Measurements from ENCODE around the gene P2RX7. TPM values are rescaled to one million over a fixed set of nuclear protein-coding genes. Genes with fewer than 3 reads are reported as not detected.
"Not testable (repeated sequence)": the region's sequence is repeated elsewhere in the genome, so short reads cannot be mapped to it uniquely, and the experiment has no call there.

The P2RX7 gene
- total and polyA plus RNA-seq, 9 donors: 4.7 to 10.8 (median 6.9) TPM

DNA sequence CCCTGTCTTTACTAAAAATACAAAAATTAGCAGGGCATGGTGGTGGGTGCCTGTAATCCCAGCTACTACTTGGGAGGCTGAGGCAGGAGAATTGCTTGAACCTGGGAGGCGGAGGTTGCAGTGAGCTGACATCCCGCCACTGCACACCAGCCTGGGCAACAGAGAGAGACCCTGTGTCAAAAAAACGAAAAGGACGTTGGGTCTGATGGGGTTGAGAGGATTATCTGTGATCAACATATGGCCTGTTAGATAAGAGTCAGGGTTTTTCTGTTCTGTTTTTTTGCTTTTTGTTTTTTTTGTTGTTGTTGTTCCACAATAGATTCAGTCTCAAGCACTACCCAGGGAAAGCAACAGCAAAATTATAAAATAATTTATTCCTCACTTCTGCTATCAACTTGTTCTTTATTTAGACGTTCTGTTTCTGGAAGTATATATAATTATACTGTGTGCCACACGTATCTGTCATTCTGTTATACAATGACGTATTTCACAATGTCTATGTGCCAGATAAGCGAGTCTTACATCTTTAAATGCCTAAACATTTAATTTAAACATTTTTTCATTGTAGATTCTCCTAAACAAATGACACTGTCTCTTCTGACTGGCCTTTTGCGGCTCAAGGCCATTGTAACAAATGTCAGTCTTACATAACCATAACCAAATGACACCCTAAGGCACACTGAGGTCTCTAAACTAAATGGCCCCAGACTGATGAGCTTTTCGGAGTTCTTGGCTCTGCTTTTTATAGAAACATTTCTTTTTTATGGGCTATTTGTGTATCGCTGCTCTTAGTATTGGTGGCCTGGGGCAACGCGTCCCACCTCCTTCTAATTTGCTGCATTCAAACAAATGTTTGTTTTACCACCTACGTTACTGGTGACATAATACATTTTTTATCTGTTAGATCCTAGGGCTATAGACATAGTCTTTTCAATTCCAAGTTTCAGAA lies 70.0 kb downstream of the P2RX7 start:
- H3K27ac ChIP-seq: no peak overlapping the region
- 74 to 84% (median 78%) methylated on average over 14 of the region's 14 CpGs for WGBS, 3 donors
- H3K4me3 ChIP-seq: no peak overlapping the region
- TF ChIP-seq POLR2A (IDR thresholded peaks at IDR 0.05) (no peak), EP300 (IDR thresholded peaks at IDR 0.05) (no peak)
- TF ChIP-seq, protein P1, sequence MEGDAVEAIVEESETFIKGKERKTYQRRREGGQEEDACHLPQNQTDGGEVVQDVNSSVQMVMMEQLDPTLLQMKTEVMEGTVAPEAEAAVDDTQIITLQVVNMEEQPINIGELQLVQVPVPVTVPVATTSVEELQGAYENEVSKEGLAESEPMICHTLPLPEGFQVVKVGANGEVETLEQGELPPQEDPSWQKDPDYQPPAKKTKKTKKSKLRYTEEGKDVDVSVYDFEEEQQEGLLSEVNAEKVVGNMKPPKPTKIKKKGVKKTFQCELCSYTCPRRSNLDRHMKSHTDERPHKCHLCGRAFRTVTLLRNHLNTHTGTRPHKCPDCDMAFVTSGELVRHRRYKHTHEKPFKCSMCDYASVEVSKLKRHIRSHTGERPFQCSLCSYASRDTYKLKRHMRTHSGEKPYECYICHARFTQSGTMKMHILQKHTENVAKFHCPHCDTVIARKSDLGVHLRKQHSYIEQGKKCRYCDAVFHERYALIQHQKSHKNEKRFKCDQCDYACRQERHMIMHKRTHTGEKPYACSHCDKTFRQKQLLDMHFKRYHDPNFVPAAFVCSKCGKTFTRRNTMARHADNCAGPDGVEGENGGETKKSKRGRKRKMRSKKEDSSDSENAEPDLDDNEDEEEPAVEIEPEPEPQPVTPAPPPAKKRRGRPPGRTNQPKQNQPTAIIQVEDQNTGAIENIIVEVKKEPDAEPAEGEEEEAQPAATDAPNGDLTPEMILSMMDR (IDR thresholded peaks at IDR 0.05): no peak
- H3K27me3 ChIP-seq: no peaks in the 10 kb centered on the region
- intact Hi-C loops (cut with DNase I): no loop called here
- no peaks in the 10 kb centered on the region for H3K9me3 ChIP-seq
- no peaks in the 10 kb centered on the region for H3K36me3 ChIP-seq
- H3K4me1 ChIP-seq (ENCODE audit: insufficient read depth): no peaks in the 10 kb centered on the region
- no peak for DNase-seq

DNA sequence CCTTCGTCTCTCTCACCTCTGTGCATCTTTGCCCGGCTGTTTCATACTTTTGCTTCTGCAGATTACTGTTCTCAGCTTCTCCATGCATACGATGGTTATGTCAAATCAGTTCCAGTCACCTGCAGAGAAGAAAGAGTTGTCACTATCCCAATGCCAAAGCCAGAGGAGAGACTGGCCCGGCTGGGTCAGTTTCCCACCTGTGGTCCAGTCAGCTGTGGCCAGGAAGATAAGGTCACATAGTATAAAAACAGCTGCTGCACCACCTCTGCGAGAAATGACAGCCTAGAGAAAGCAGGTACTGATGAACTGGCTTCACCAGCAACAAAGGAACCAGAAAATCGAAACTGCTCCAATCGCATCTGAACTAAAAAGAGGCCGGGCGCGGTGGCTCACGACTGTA lies 70.8 kb downstream of the P2RX7 start:
- Histone ChIP-seq H3K36me3 (no peaks in the 10 kb centered on the region), H3K27me3 (no peaks in the 10 kb centered on the region), H3K4me3 (no peak overlapping the region), H3K4me1 (ENCODE audit: insufficient read depth) (no peaks in the 10 kb centered on the region), H3K9me3 (no peaks in the 10 kb centered on the region), H3K27ac (no peak overlapping the region)
- no peak for TF ChIP-seq EP300 (IDR thresholded peaks at IDR 0.05)
- no peak for TF ChIP-seq POLR2A (IDR thresholded peaks at IDR 0.05)
- TF ChIP-seq, protein P1 (IDR thresholded peaks at IDR 0.05): no peak
- 79 to 88% (median 86%) methylated on average over 11 of the region's 11 CpGs for WGBS, 3 donors
- DNase-seq: no peak
- intact Hi-C loops (cut with DNase I): no loop called here

DNA sequence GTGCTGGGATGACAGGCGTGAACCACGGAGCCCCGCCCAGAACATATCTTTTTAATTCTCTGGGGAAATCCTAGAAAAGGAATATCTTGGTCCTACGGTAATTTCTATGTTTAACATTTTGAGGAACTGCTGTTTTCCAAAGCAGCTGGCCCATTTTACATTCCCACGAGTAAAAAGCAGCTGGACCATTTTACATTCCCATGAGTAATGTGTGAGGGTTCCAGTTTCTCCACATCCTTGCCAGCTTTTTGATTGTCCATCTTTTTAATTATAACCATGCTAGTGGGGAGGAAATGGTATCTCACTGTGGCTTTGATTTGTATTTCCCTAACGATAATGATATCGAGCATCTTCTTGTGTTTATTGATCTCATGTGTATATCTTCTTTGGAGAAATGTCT lies 72.8 kb downstream of the P2RX7 start:
- WGBS, 3 donors: 43 to 55% (median 47%) methylated on average over 7 of the region's 7 CpGs

DNA sequence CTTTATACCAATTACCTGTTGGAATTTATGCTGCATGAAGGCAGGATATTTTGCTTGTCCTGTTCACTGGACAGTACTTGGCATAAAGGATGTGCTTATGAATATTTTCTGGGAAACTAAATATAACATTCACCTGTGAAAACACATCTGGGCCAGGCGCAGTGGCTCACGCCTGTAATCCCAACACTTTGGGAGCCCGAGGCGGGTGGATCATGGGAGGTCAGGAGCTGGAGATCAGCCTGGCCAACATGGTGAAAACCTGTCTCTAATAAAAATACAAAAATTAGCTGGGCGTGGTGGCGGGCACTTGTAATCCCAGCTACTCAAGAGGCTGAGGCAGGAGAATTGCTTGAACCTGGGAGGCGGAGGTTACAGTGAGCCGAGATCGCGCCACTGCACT lies 75.9 kb downstream of the P2RX7 start:
- H3K9me3 ChIP-seq; intact Hi-C loops (cut with DNase I); H3K27me3 ChIP-seq; H3K4me1 ChIP-seq (ENCODE audit: insufficient read depth); H3K36me3 ChIP-seq; H3K4me3 ChIP-seq; DNase-seq; H3K27ac ChIP-seq: not testable (repeated sequence)
- WGBS, 3 donors: 89 to 94% (median 91%) methylated on average over 10 of the region's 10 CpGs

More for the DNA sequence above, 72.8 kb downstream of the P2RX7 start:
- Histone ChIP-seq H3K4me3 (no peak overlapping the region), H3K27me3 (no peaks in the 10 kb centered on the region), H3K27ac (no peak overlapping the region), H3K4me1 (ENCODE audit: insufficient read depth) (no peaks in the 10 kb centered on the region), H3K36me3 (no peaks in the 10 kb centered on the region), H3K9me3 (no peaks in the 10 kb centered on the region)
- TF ChIP-seq, protein P1 (IDR thresholded peaks at IDR 0.05): no peak
- TF ChIP-seq POLR2A (IDR thresholded peaks at IDR 0.05): no peak
- TF ChIP-seq EP300 (IDR thresholded peaks at IDR 0.05): no peak
- DNase-seq: no peak
- intact Hi-C loops (cut with DNase I): no loop called here

DNA sequence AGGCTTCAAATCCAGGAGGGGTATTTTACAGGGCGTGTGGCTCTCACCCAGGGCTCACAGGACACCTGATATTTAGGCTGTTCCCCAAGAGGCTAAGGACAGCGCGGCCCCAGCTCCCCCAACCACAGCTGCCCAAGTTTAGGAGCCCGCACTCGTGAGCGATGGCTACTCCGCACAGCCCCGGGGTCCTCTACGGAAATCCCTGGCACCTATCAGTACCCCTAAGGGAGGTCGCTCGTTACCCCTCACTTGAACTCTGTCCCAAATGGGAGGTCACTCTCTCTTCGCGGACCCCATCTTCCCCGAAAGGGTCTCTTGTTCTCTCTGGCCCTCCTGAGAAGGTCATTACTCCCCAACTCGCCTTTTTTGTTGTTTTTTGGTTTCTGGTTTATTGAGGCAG lies 76.5 kb downstream of the P2RX7 start:
- DNase-seq: peak in 3 of 5 donors; percentile 47 to 50 (median 49)
- no peaks in the 10 kb centered on the region for H3K36me3 ChIP-seq
- WGBS, 3 donors: 78 to 91% (median 86%) methylated on average over 15 of the region's 15 CpGs
- peak overlapping the region; percentile 86 to 91 for H3K27ac ChIP-seq
- peak overlapping the region; percentile 52 for H3K4me3 ChIP-seq
- TF ChIP-seq, protein P1 (IDR thresholded peaks at IDR 0.05): no peak
- TF ChIP-seq POLR2A (IDR thresholded peaks at IDR 0.05): no peak
- TF ChIP-seq EP300 (IDR thresholded peaks at IDR 0.05): no peak
- intact Hi-C loops (cut with DNase I): no loop called here
- no peaks in the 10 kb centered on the region for H3K9me3 ChIP-seq
- no peaks in the 10 kb centered on the region for H3K27me3 ChIP-seq
- peaks cover 2% of the 10 kb centered on the region for H3K4me1 ChIP-seq (ENCODE audit: insufficient read depth)

Measured in ovary (tissue), 9 donors.